Measurements from ENCODE around the gene SPATA2L.
A peak's percentile ranks its signal among the peaks of the same experiment; 100 is the strongest.
"Not testable (repeated sequence)": the region's sequence is repeated elsewhere in the genome, so short reads cannot be mapped to it uniquely, and the experiment has no call there.

The SPATA2L gene

GRCh38 chr16:89706518-89707260, 5.2 kb upstream of the SPATA2L start:
- no peak for DNase-seq

- DNase-seq = no peak
These were observed 3.5 kb upstream of the SPATA2L start for GRCh38 chr16:89705006-89705405.

GRCh38 chr16:89704281-89704680, 2.8 kb upstream of the SPATA2L start:
- no peak for DNase-seq

GRCh38 chr16:89700649-89701424, 668 bp downstream of the SPATA2L start:
- DNase-seq = peak; percentile 56

GRCh38 chr16:89700100-89700648, 1.3 kb downstream of the SPATA2L start:
- peak; percentile 95 for DNase-seq

- not testable (repeated sequence) for DNase-seq
These were observed 1.8 kb downstream of the SPATA2L start for GRCh38 chr16:89699629-89700099.

- not testable (repeated sequence) for DNase-seq
These were observed 2.8 kb downstream of the SPATA2L start for GRCh38 chr16:89698717-89699116.

GRCh38 chr16:89697616-89698331, 3.7 kb downstream of the SPATA2L start:
- DNase-seq = no peak

GRCh38 chr16:89697161-89697615, 4.3 kb downstream of the SPATA2L start:
- no peak for DNase-seq

- DNase-seq = no peak
These were observed 4.8 kb downstream of the SPATA2L start for GRCh38 chr16:89696670-89697128.

- no peak for DNase-seq
These were observed 5.4 kb downstream of the SPATA2L start for GRCh38 chr16:89695875-89696669.

- DNase-seq = no peak
These were observed 6.2 kb downstream of the SPATA2L start for GRCh38 chr16:89695086-89695874.

- not testable (repeated sequence) for DNase-seq
These were observed 6.8 kb downstream of the SPATA2L start for GRCh38 chr16:89694784-89695085.

- no peak for DNase-seq
These were observed 7.3 kb downstream of the SPATA2L start for GRCh38 chr16:89693931-89694783.

- DNase-seq = no peak
These were observed 8.2 kb downstream of the SPATA2L start for GRCh38 chr16:89693289-89693731.

- DNase-seq = no peak
These were observed 9.4 kb downstream of the SPATA2L start for GRCh38 chr16:89691986-89692569.

- DNase-seq = no peak
These were observed 10.1 kb downstream of the SPATA2L start for GRCh38 chr16:89691231-89691985.

GRCh38 chr16:89690392-89690901, 11.1 kb downstream of the SPATA2L start:
- DNase-seq = no peak

- DNase-seq = not testable (repeated sequence)
These were observed 11.9 kb downstream of the SPATA2L start for GRCh38 chr16:89689621-89690020.

Data from activated naive CD4-positive, alpha-beta T cell treated with Interleukin-2 at 50 U/mL for 16 hours (primary cell).